GM12878 (cell line): ENCODE measurements around the gene ARMS2.

Experiments used
- CEBPZ ChIP-seq: fragments of 150-350 bp; IDR thresholded peaks from 2 replicates; pipeline ENCODE4 v1.6.1; 2016; ENCODE audit warnings: low read depth, low read length
- CREB1 ChIP-seq: IDR thresholded peaks from 2 replicates; pipeline ENCODE4 v1.6.1; 2012; ENCODE audit warnings: low read depth, mild to moderate bottlenecking, inconsistent platforms
- CREM ChIP-seq: IDR thresholded peaks from 2 replicates; pipeline ENCODE4 v1.6.1; 2014; ENCODE audit warnings: antibody characterized with exemption, low read depth
- CTCF ChIP-seq, 3 experiments: IDR thresholded peaks in 2 of 3; conservative IDR thresholded peaks in 1 of 3; 2 replicates each; pipeline ENCODE4 v1.5.1; 2011; ENCODE audit warnings: low read depth in 3 of 3, low read length in 3 of 3, mild to moderate bottlenecking in 3 of 3, control low read depth in 2 of 3, moderate library complexity in 2 of 3, inconsistent platforms in 1 of 3, mixed read lengths in 1 of 3; ENCODE audit not compliant: control insufficient read depth in 2 of 3, insufficient read depth in 1 of 3; ENCODE audit errors: extremely low read depth in 1 of 3
- MAX ChIP-seq: IDR thresholded peaks from 2 replicates; pipeline ENCODE4 v1.6.1; 2012; ENCODE audit warnings: low read depth, low read length, improper control_type of control experiment
- NR2C2 ChIP-seq: IDR thresholded peaks from 2 replicates; pipeline ENCODE4 v1.6.1; 2011; ENCODE audit warnings: borderline replicate concordance, low read depth; ENCODE audit not compliant: control insufficient read depth, insufficient read length
- POLR2AphosphoS5 ChIP-seq: IDR thresholded peaks from 2 replicates; pipeline ENCODE4 v1.6.1; 2011; ENCODE audit warnings: mild to moderate bottlenecking, low read length, inconsistent platforms
- TCF7 ChIP-seq: IDR thresholded peaks from 2 replicates; pipeline ENCODE4 v1.6.1; 2014; ENCODE audit warnings: antibody characterized with exemption, borderline replicate concordance
- ZNF217 ChIP-seq: fragments of 450-650 bp; IDR thresholded peaks from 2 replicates; pipeline ENCODE4 v1.6.1; 2017; ENCODE audit warnings: antibody characterized with exemption, mild to moderate bottlenecking

GRCh38 chr10:122492999-122493481, 38.6 kb downstream of the ARMS2 start:
- TF ChIP-seq POLR2AphosphoS5 (no peak), MAX (no peak), NR2C2 (no peak), TCF7 (no peak), ZNF217 (no peak), CEBPZ (no peak), CREB1 (no peak), CREM (no peak), CTCF (IDR thresholded peaks at IDR 0.05 in 2 of 3, conservative IDR thresholded peaks at IDR 0.05 in 1 of 3; ENCODE audit: control insufficient read depth in 2 of 3, extremely low read depth in 1 of 3, insufficient read depth in 1 of 3, low read depth in 3 of 3, low read length in 3 of 3) (no peak)
